Tibial nerve (tissue), 4 donors: ENCODE measurements around the gene PPP1R1B.

Experiments used
- EP300 ChIP-seq, 2 donors: sonication (generic); formaldehyde crosslinking; IDR thresholded peaks; one replicate each; pipeline ENCODE4 v1.6.1; 2017; ENCODE audit warnings: antibody characterized with exemption in 2 of 2, mild to moderate bottlenecking in 1 of 2
- POLR2A ChIP-seq, 2 donors: fragments of 450-650 bp; IDR thresholded peaks; one replicate each; pipeline ENCODE4 v1.6.1; 2017; ENCODE audit warnings: antibody characterized with exemption in 2 of 2, mild to moderate bottlenecking in 2 of 2, moderate library complexity in 2 of 2
- TF ChIP-seq, protein P1 (sequence below), 5 experiments: fragments of 200-600 bp in 3 of 5; fragments of 450-650 bp in 2 of 5; sonication (generic) in 3 of 5; IDR thresholded peaks; one replicate each; pipeline ENCODE4 v1.5.1; 2016 to 2019; ENCODE audit warnings: antibody characterized with exemption in 5 of 5, mild to moderate bottlenecking in 3 of 5, moderate library complexity in 2 of 5

DNA sequence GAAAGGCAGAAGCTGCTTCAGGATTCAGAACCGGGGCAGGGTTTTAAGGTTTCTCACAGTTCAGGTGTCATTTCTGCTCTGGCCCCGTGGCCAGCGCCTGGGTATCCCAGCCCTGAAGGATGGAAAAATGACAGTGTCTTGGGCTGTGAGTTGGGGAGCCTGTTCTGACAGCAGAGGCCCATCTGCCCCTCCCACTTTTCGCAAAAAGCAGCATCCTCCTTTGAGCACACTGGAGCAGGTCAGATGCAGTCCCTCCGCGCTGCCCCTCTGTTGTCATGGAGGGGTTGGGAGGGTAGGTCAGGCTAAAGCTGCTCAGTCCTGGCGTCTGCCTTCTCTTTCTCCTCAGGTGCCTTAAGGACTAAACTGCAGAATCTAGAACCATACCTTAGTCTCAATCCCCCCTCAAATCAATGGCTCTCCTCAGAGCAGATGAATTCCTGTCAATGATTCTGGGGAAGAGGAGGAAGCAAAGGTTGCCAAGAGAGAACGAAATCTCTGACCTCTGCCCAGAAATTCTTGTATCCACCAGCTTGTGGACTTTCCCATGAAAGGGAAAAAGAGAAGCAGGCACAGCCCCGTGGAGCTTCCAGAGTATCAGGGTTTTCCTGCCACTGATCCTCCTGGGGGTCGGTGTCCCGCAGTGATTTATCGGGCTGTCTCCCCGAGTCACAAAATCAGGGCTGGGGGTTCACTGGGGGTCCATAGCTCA lies 26.3 kb upstream of the PPP1R1B start:
- TF ChIP-seq, protein P1, sequence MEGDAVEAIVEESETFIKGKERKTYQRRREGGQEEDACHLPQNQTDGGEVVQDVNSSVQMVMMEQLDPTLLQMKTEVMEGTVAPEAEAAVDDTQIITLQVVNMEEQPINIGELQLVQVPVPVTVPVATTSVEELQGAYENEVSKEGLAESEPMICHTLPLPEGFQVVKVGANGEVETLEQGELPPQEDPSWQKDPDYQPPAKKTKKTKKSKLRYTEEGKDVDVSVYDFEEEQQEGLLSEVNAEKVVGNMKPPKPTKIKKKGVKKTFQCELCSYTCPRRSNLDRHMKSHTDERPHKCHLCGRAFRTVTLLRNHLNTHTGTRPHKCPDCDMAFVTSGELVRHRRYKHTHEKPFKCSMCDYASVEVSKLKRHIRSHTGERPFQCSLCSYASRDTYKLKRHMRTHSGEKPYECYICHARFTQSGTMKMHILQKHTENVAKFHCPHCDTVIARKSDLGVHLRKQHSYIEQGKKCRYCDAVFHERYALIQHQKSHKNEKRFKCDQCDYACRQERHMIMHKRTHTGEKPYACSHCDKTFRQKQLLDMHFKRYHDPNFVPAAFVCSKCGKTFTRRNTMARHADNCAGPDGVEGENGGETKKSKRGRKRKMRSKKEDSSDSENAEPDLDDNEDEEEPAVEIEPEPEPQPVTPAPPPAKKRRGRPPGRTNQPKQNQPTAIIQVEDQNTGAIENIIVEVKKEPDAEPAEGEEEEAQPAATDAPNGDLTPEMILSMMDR (IDR thresholded peaks at IDR 0.05): no peak
- no peak for TF ChIP-seq EP300 (IDR thresholded peaks at IDR 0.05)
- TF ChIP-seq POLR2A (IDR thresholded peaks at IDR 0.05): no peak
